GM12875 (cell line): ENCODE measurements around the gene PER2.

ENCODE experiments used
- H3K4me3 ChIP-seq: one replicate; pipeline ENCODE4 v1.5.1; 2011; ENCODE audit warnings: low read depth, low read length, control low read depth
- TF ChIP-seq, protein P1 (sequence below): IDR thresholded peaks from 2 replicates; pipeline ENCODE4 v1.5.1; 2011; ENCODE audit warnings: low read depth, mild to moderate bottlenecking, control low read depth, inconsistent platforms, low read length, moderate library complexity, borderline replicate concordance; ENCODE audit not compliant: insufficient read depth

PER2 gene

DNA sequence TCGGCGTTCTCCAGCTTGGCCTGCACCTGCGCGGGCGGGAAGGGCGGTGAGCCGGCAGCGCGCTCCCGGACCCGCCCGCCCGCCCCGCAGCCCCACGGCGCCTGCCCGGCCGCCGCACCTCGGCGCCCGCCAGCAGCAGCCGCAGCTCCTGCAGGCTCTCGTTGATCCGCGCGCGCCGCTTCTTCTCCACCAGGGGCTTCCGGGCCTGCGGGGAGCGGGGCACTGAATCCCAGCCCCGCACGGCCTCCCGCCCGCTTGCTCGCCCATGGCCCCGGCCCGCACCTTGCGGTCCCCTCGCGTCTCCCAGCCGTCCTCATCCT, 48.9 kb downstream of the PER2 start:
- peak overlapping the region; percentile 53 for H3K4me3 ChIP-seq
- TF ChIP-seq, protein P1, sequence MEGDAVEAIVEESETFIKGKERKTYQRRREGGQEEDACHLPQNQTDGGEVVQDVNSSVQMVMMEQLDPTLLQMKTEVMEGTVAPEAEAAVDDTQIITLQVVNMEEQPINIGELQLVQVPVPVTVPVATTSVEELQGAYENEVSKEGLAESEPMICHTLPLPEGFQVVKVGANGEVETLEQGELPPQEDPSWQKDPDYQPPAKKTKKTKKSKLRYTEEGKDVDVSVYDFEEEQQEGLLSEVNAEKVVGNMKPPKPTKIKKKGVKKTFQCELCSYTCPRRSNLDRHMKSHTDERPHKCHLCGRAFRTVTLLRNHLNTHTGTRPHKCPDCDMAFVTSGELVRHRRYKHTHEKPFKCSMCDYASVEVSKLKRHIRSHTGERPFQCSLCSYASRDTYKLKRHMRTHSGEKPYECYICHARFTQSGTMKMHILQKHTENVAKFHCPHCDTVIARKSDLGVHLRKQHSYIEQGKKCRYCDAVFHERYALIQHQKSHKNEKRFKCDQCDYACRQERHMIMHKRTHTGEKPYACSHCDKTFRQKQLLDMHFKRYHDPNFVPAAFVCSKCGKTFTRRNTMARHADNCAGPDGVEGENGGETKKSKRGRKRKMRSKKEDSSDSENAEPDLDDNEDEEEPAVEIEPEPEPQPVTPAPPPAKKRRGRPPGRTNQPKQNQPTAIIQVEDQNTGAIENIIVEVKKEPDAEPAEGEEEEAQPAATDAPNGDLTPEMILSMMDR: no peak

DNA sequence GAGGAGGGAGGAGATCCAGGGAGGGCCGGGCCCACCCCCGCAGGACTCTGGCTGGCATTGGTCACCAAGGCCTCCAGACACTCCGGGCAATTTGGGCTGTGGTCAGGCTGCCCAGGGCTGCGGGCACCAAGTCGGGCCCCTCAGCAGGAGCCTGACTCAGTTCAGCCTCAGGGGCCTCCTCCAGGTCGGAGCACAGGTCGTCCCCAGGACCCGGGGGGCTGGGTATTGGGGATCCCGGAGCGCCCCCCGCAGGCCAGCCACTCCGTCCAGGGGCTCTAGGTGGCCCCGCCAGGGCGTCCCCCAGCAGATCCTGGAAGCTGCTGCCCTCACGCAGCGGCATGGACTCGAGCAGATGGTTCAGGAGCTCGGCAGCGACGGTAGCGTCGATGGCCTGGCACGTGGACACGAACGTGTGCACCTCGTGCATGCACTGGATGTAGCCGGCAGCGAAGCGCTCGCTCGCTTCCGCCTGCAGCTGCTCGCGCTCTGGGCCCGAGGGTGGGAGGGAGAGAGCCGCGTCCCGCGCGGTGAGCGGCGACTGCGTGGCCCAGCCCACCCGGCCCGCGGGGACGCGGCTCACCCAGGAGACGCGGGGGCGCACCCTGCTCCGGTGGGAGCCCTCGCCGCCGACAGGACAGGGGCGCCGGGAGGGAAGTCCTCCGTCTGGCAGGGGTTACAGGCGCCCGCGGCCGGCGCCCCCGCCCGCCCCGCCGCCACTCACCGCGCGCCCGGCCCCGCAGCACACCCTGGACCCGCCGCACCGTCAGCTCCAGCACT, 49.5 kb downstream of the PER2 start:
- TF ChIP-seq, protein P1: 0 out of 2 replicates have a peak, but pooled peaks have one; percentile 16
- no peak overlapping the region for H3K4me3 ChIP-seq

DNA sequence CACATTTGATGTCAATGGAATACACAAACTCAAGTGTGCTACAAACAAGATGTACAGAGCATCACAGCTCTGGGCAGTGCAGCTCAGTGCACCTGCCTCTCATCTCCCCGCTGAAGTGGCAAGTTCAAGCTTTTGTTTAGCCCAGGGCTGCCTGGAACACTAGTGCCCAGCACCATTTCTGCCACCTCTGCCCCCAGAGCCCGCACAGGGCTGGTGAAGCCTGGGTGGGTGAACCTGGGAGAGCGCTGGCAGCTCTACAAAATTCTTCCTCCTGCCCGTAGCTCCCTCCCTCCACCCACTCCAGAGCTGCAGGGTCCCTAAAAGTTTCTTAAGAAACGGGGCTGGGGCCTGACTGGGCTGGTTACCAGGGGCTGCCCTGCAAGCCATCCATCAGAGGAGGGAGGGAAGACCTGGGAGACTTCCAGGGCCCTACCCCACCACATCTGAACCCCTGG, 50.1 kb downstream of the PER2 start:
- TF ChIP-seq, protein P1: no peak
- no peak overlapping the region for H3K4me3 ChIP-seq

DNA sequence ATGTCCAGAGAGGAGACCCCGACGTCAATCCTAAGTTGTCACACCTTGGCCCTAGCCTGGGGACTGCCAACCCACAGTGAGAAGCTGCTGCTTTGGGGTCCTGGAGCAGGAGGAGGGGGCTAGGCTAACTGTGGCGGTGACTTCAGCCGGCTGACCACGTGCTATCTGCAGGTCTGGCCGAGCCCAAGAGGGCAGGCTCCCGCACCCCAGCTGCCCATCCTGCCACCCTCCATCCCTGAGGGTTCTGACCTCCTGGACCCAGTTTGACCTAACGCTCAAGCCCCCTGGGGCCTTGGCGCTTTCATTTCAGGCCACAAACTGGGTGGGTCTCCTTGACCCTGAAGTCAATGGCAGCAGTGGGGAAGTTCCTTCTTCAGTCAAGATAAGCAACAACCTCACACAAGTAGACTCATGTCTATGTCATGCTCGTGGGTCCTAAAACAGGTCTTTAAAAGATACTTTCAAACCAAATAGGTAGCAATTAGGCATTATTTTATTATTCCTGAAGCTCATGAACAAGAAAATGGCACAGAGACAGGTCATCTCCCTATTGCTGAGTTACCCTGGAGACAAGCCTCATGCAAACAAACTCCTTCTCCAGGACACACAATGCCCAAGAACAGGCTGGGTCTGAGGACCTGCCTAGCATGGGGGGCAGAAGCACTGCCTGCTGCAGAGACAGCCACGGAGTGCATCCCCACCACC, 50.8 kb downstream of the PER2 start:
- H3K4me3 ChIP-seq: no peak overlapping the region
- TF ChIP-seq, protein P1: no peak

DNA sequence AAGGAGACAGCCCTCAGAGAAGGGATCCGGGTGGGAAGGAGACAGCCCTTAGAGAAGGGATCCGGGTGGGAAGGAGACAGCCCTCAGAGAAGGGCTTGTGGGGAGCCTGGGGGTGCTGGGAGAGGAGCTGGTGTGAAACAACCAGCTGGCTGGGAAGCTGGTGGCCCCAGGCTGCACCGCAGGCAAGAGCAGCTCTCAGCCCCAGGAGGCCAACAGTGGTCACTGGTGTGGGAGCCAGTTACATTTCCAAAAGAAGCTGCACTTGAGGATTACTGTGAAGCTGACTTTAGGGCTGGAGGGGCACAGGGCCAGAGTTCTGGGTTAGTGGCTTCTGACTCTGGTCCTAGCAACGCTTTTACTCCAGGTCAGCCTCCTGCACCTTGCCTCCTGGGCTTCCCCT, 51.8 kb downstream of the PER2 start:
- no peak overlapping the region for H3K4me3 ChIP-seq
- TF ChIP-seq, protein P1: no peak

DNA sequence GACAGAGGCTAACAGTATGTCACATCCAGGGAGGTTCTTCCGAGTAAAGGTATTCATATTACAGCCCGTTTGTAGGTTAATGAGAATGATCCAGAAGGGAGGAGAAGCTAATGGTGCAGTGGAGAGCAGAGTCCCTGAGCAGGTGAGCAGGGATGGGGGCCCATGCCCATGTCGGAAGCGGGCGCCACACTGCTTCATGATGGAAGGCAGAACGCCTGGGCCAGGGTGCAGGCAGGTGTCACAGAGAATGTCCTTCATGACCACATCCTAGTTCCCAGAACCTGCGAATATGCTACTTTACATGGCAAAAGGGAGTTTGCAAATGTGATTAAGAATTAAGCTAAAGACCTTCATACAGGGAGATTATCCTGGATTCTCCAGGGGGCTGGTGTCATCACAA, 52.6 kb downstream of the PER2 start:
- H3K4me3 ChIP-seq: no peak overlapping the region
- TF ChIP-seq, protein P1: no peak

DNA sequence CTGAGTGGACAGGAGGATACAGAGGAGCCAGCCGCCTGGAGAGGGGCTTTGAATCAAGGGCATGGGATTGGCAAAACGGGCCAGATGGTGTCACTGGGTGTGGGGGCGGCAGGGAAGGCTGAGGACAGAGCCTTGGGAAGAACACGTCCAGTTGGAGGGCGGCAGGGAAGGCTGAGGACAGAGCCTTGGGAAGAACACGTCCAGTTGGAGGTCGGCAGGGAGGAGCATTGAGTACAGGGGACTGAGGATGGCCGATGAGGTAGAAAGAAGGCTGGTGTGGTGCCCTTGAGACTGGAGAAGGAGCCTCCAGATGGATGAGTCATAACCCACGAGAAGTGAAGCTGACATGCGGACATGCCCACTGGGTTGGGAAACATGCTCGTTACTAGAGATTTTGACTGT, 53.1 kb downstream of the PER2 start:
- no peak overlapping the region for H3K4me3 ChIP-seq
- TF ChIP-seq, protein P1: no peak
